Stimulated activated CD8-positive, alpha-beta memory T cell treated with anti-CD3 and anti-CD28 coated beads, Interleukin-12 subunit alpha, Interleukin-12 subunit beta, amount 100 ng/mL, for 24 hours (primary cell): ENCODE results near the gene PRDM2.
"Not testable (repeated sequence)": the region's sequence is repeated elsewhere in the genome, so short reads cannot be mapped to it uniquely, and the experiment has no call there.

Source experiments
- DNase-seq: peaks from one replicate; pipeline ENCODE4 v3.0.0-alpha.2; 2020; ENCODE audit errors: extremely low read depth

The PRDM2 gene

DNA sequence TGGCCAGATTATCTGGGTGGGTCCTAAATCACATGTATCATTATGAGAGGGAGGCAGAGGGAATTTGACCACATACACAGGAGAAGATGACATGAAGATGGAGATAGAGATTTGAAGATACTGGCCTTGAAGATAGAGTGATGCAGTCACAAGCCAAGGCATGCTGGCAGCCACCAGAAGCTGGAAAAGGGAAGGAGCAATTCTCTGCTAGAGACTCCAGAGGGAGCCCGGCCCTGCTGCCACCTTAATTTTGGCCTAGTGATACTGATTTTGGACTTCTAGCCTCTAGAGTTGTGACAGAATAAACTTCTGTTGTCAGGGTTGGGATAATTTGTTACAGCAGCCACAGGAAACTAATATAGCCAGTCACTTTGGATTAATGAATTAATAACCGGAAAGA, 2.2 kb upstream of the PRDM2 start:
- no peak for DNase-seq

DNA sequence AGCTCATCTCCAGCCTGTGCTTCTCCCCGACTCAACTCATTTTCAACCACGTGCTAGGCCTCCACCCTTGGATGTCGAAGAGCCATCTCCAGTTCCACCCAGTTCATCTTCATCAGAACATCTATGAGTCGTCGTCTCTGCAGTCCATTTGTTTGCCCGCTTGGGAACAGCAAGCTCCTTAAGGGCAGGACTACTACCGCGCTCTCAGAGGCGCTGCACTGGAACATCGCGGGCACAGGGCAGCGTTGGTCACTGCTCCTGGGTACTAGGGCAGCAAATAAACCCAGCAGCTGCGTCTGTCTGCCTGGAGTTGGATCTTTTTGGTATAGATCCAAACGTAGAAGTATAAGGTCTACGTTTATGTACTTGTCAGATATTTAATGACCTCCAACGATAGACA, 478 bp upstream of the PRDM2 start:
- no peak for DNase-seq

DNA sequence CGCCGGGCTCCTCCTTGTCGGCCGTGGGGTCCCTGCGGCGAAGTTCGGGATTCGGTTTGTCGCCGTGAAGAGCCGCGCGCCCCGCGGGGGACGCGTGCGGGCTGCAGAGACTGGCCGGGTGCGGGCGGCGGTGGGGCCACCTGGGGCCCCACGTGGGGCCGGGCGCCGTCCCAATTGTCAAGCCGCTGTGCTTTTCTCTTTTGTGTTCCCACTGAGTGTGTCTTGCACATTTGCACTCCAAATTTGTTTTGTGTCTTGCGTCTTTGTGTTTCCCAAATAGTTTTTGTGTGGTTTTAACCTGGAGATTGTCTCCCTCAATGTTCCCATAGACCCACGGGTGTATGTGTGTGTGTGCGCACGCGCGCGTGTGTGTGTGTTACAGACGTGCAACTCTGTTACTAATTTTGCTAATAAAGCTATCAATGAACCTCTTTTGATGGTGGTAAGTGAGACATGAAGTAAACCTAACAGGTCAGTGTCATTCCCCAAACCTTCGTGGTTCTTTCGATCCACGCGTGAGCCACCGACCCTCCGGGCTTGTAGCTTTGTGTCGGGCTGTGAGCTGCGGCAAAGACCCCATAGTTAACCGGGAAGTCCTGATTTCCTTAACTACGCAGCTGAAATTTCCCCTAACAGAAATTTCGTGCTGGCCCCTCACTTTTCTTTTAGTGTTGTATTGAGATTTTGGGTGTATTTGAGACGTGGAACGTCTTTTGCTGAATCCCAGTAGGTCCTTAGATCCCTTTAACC, 708 bp downstream of the PRDM2 start:
- no peak for DNase-seq

DNA sequence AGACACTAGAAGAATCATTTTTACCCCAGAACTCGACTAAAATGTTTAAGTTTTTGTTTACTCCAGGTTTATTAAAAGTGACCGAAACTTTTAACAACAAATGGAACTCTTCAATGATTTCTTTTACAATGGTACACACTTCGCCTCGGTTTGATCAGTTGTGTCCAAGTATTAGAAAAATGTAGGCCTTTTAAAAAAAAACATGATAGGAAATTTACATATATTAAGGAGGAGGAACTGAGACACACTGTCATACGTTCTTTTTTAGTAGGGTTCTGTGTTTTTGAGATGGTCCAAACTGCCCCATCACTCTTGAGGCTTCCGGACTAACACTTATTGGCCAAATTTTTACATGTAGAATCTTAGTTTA, 1.3 kb downstream of the PRDM2 start:
- no peak for DNase-seq

DNA sequence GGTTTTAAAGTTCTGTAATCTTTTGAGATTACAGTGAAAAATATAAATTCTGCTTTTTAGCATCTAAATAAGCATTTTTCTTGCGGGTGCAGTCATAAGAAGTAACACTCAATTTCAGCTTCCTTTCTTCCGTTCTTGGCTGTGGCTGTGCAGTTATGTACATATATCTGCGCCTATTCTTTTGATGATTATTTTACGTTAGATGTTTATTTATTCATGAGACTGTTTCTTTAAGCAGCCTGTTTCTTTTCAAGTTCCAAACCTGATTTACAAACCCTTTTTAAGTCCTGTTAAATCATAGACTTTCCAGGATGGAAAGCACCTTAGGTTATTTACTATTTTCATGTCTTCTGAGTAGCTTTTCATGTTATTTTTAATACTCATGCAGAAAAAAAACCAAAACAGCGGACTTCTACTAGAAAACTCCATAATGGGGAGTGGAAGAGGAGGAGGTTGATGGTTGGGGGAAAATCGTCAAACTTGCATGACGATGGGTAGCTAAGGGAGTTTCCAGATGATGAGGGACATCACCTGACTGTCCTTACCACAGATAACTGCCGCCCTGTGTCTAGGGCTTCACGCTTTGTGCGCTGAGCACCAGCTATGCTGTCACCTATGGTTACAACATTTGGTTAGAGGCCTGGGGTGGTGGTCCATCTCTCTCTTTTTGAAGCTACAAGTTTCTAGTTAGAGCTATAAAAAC, 2.6 kb downstream of the PRDM2 start:
- no peak for DNase-seq

DNA sequence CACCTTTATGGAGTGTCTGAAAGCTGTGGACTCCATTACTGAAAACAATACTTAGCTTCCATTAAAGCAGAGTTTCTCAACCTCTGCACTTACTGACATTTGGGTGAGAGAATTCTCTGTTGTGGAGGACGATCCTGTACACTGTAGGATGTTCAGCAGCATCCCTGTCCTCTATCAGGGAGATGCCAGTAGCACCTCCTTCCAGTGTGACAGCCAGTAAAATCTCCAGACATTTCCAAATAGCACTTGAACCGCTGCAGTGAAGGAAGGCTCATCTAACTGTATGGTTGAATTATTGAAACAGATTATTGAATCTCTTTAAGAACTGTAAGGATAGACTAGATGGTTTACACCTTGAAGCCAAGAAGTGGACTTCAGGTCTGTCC, 3.1 kb downstream of the PRDM2 start:
- DNase-seq, result no peak

DNA sequence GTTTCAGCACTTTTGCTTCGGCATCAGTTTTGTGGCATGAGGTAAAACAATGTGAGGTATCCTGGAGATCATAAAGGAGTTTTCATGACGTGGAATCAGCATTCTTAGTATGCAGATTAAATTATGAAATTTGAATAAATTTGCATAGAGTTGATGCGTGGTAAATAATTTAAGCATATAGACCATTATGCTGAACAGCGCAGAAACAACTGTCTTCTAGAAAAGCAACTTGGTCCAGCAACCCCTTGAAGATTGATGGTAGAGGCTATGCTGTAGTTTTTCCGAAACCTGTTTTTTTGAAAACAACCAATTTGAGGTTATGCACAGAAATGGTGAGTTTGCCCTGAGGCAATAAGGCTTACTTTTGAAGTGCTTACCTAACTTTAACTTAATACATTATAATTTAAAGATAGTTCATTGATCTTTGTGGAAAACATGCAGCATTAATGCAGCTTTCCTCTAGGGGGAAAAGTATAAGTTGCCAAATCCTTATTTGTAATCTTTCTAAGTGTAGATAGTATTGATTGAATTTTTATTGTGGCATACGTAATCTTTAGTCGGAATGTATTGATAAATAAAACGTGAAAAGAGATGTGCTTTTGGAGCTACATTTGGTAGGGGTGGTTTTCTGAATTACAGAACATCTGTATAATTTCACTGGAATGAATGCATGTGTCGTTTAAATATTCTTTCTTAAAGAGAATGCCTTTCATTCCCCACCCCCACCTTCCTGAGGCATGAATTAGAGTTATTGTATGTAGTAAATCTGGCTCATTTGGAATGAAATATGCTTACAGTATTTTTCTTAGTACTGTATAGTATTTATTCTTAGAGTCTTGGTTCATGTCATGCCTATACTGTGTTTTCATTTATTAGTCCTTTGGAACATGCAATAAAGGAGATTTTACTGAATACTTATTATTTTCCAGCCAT, 3.8 kb downstream of the PRDM2 start:
- DNase-seq, result no peak

DNA sequence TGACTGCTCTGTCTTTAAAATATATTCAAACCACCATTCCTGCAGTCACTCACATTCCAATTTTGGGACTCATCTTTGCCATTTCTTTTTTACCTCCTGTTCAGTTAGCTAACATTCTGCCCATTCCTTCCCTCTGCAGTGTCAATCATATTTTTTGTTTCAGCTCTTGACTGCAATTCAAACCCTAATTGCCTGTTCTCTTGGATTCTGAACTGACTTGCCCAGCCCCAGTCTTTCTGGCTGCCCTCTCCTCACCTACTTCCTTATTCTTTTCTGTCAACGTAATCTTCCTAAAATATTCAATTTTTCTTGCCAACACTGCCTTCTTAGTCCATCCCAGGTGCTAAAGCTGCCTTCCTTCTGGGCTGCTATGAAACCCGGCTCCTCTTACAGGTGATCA, 6.1 kb downstream of the PRDM2 start:
- DNase-seq, result no peak

DNA sequence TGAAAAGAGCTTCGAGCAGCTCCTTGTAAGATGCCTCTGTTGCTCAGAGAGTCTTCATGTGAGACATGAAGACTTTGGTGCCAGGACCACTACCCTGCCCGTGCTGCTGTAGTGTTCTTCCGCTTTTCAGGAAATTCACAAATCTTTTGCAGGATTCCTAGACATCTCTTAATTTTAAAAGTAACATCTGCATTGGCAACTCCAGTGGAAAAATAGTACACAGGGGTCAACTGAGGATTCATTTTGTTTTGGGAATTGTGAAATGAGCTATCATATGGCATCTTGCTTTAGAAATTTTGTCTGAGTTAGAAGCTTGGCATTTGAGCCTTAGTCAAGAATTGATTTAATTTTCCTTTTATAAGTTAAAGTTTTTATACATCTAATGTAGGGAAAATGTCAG, 7.2 kb downstream of the PRDM2 start:
- DNase-seq, result no peak

DNA sequence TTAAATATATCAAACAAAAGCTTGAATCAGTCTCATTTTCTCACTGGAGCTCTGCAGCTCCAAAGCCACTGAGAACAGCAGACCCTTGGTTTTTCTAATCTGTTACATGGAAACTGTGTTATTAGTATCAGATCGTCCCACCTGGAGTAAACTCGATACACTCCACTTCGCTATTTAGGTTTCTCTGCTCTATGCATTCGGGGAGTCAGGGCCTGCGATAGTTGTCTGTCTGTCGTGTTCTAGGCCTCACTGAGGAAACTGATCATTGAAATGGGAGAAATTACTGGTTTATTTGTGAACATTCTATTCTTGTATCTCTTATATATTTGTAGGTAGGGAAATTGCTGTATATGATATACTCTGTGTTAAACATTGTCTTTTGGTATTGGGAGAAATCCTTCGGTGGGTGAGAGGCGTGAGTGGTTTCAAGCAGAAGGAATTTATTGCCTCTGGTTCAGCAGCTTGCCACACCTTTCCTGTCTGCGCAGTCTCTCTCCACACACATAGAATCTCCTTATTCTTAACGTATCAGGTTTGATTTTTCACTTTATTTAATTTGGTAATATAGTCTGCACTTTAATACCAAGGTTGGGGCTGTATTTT, 8.5 kb downstream of the PRDM2 start:
- no peak for DNase-seq

DNA sequence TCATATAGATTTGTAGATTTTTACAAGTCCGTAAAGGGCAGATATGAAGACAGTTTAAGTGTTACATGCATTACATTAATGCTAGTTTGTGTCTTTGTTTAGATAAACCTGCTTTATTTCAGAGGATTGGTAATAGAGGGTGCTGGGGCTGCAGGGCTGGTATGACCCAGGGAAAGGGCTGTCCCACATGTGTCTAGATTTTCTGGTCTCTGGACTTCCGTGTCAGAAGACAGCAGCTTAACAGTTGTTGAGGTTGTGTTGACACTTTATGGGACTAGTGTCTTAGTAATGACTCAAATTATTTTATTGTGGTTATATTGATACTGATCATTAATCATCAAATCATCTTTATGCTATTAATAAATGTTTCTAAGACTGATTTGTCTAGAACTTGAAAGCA, 10.1 kb downstream of the PRDM2 start:
- DNase-seq, result no peak

DNA sequence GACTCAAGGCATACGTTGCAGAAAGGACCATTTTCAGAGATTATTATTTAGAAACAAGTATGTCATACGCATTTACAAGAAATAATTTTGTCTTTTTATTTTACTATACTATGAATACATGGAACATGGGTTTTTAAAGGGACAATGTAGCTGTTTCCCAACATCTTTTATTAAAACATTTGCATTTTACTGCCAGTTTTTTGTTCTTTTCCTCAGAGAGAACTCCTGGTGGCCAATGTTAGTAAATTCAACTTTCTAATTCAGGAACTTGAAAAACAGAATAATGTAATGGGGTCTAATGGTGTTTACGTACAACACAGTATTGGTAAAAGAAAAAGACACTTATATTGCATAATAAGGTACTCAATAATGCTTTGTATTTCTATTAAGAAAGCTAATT, 14.9 kb downstream of the PRDM2 start:
- no peak for DNase-seq

DNA sequence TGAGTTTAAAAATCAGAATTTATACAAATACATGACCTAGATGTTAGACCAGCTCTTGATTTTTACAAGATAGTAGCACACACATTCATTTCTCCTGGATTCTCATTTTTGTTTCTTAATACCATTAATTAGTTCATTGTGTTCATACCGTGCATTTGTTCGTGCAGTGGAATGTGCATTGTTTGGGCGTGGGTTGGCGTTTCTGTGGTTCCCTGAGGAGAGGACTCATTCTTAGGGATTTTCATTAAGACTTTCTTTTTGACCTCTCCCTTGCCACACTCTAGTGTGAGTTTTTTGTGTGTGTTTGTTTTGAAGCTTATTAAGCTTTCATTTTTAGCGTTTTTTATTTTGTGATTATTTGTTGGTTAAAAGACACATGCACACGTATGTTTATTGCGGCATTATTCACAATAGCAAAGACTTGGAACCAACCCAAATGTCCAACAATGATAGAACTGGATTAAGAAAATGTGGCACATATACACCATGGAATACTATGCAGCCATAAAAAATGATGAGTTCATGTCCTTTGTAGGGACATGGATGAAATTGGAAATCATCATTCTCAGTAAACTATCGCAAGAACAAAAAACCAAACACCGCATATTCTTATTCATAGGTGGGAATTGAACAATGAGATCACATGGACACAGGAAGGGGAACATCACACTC, 15.8 kb downstream of the PRDM2 start:
- DNase-seq, result not testable (repeated sequence)

DNA sequence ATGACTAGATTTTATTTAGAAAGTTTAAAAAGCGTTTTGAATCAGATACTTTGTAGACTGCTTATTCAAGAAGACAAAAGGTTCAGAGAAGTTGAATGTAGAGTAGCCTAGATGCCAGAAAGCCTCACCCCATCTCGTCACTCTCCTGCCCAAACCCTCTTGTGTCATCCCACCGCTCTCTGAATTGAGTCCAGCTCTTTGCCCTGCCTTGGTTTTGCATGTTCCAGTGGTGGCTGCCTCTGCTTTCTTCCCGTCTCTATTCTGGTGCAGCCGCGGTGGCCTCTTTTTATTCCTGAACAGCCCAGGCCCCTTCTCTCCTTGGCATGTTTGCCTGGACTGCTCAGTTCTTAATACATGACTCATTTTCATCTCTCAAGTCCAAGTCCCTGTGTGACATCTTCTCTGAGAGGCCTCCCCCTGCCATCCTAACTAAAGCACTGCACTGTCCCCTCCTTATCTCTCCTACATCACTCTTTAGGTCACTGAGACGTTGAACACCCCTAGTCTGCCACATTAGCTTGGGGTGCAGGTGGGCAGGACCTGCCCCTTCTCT, 22.9 kb downstream of the PRDM2 start:
- no peak for DNase-seq

DNA sequence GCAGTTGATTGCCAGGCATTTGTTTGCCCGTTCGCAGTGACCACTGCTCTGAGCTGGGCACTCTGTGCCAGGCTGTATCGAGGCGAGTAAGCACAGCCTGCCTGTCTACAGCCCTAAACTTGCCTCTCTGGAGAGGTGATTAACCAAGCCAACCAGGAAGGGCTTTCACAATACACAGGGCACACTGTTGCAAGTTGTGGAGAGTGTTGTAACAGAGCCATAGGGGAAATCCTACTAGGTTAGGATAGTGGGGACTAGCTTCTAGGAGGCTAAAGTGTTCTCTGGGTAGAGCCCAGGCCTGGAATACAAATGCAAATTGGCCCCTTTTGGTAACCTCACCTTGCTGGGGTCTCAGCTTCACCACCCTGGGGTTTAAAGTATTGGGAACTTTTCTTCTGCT, 23.8 kb downstream of the PRDM2 start:
- no peak for DNase-seq

DNA sequence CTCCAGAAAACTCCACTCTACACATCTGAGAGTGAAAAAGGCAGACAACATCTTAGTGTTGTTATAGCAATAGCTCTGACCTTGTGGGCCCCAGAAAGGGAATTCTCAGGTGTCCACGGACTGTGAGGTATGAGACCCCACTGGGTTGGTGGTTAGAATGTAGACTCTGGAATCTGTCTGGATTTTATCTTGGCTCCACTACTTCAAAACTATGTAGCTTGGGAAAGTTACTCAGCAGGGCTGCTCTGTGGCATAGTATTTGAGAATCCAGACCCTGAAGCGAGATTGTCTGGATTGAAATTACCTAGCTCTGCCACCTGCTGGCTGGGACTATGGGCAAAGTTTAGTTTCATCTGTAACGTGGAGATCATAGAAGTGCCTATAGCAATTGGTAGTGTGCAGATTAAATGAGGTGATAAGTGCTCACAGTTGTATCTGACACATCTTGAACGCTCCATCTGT, 25.8 kb downstream of the PRDM2 start:
- no peak for DNase-seq

DNA sequence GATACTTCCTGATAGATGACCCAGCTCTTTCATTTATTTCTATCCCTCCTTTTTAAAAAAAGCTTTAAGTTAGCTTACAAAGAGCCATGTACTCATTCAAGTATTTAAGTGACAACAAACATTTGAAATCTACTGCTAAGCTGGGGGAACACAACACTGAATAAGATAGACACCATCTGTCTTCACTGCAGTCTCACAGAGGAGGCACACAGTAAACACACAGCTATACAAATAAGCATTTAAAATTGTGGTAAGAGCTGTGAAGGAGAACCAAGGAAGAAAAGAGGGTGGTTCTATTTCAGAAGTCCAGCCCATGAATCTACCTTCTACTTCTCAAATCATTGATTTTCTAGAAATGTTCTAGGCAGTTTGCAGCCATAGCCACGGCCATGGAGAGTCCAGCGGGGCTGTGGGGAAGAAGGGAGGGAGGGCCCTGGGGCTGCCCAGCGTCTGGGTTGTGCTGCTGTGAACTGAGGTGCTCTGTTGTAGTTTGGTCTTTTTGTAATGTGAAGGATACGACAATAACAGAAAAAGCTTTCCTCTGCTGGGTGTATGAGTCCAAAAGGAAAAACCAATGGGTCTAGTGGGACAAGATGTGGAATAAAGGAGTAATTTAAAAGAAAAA, 28.2 kb downstream of the PRDM2 start:
- no peak for DNase-seq

DNA sequence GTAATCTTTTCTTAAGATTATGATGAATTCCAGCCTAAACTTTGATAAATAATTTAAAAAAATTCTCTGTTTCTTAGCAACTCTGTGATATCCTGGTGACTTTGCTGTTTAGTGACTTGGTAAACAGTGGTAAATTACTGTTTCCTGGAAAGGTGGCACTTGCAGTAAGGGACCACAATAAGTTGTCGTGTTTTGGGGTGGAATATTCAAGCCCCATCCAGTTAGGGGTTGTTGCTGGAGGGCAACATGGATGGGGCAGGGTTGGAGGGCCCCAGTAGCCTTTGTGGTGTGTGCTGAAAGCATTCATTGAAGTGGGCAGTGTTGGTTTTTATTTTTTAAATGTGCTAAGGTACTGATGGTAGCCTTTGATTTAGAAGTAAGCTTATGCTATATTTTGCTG, 30.3 kb downstream of the PRDM2 start:
- no peak for DNase-seq

DNA sequence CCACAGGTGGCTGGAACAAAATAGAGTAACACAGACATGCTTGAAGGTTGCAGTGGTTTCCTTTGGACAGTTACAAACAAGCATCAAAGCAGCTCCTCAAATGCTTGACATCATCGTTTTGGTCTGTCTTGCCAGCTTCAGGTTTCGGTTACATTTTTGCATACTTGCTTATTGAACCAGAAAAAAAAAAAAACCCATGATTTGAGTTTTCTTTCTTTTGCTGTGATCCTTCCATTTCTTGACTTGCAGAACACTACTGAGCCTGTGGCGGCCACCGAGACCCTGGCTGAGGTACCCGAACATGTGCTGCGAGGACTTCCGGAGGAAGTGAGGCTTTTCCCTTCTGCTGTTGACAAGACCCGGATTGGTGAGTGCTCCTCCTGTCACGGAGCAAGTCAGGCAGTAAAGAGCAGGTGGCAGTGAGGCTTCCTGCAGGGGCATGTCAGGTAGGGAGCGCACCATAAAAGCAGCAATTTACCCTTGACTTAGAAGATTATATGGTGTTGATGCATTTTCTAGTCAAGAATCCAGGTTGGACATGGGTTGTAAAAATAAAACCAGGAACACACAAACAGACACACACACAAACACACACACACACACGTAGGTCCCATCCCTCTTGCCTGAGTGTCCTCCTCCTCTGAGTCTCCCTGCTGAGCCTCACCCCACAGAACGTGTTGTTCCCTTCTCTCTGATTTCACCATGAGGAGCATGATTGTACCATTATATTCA, 30.9 kb downstream of the PRDM2 start:
- peak; percentile 60 for DNase-seq

DNA sequence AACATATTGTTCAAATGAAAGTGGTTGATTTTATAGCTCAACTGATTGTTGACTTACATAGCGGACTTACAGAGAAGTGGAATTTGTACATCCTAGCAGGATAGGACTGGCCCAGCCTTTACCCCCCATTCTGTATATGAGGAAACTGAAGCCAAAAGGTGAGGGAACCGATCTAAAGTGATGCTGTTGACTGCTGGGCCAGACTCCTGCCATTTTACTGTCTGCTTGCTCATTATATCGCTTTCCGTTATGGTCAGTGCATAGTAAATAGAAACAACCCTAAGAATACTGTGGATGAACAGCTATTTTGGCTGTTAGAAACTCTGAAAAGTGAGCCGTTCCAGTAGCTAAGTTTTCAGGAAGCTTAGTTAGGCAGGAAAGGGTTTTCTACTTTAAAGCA, 31.9 kb downstream of the PRDM2 start:
- no peak for DNase-seq
